ENCODE results near the gene CTRB2.

CTRB2 gene

DNA sequence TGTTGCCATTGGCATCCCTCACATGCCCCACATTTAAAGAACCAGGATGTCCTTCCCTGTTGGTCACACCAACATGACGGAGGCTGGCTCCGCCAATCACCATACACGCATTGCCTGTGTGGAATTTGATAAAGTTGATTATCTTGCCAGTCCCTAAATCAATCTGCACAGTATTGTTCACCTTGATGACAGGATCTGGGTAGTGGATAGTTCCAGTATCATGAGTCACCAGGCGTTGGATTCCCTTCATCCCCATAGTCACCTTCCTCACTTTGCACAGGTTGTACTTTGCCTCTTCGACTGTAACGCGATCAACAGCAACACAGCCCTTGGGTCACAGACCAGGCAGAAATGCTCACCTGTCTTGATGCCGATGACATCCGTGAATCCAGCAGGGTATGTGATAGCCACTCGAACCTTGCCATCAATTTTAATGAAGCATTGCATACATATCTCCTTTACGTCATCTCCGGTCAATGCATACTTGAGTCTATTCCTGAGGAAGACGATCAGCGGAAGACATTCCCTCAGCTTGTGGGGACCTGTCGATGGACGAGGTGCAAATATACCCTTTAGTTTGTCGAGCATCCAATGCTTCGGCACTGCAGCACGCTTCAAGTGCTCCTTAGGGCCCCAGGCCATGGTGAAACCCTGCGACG lies 14.2 kb downstream of the CTRB2 start:
- H3K36me3 Mint-ChIP-seq: no peaks in the 10 kb centered on the region
- peaks cover 8% of the 10 kb centered on the region for H3K27me3 Mint-ChIP-seq
- no peaks in the 10 kb centered on the region for H3K4me1 Mint-ChIP-seq (ENCODE audit: low read depth)
- H3K4me3 Mint-ChIP-seq: no peak overlapping the region
- H3K9me3 Mint-ChIP-seq (ENCODE audit: low read depth): no peaks in the 10 kb centered on the region
- H3K27ac Mint-ChIP-seq: no peak overlapping the region

DNA sequence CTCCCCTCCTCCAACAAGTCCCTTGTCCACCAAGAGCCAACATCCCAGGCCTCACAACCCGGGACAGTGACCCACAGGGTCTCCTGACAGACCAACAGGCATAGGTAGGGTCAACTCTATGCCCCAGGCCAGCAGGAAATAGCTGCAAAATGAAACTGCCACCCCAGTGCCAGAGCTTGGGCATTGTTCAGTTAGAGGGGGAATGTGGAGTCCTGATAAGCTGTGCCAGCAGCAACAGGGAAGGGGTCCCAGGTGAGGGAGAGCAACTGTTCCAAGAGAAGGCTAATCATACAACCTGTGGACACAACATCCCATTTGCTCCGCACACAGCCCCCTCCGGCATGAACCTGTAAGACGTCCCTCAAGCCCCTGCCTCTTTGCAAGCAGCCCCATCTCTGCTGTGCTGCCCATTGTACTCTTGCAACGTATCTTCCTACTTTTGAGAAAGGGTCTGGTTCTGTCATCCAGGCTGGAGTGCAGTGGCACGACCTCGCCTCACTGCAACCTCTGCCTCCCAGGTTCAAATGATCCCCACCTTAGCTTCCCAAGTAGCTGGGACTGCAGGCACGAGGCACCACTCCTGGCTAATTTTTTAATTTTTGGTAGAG lies 17.2 kb downstream of the CTRB2 start:
- Mint-ChIP-seq H3K4me3 (no peak overlapping the region), H3K36me3 (no peaks in the 10 kb centered on the region), H3K27ac (no peak overlapping the region), H3K4me1 (ENCODE audit: low read depth) (no peaks in the 10 kb centered on the region), H3K27me3 (peaks cover 3% of the 10 kb centered on the region), H3K9me3 (ENCODE audit: low read depth) (no peaks in the 10 kb centered on the region)

DNA sequence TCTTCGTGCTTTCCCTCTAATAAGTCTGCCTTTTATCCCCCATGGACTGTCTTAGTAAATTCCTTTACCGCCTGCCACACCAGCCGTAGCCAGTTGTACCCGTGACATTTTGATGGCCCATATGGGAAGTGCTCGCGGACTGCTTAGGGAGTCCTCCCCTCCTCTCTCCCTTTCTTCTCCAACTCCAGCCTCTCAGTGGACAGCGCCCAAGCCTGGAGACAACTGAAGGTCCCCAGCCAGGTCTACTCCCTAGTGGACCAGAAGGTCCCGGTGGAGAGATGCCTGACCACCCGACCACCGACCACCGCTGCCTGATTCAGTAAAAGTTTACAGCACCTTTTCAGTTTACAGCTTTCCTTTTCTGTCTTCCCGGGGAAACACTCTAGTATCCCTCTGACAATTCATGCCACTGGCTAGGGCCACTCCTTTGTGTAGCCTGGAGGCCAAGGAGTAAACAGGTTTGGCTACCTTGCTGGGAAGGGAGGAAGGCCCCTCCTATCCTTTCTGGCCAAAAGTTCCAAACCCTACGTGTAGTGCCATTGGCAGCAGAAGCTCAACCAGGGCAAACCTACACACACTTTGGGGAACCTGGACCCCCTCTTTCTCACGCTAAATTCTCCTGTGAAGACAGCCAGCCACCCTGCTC lies 18.0 kb downstream of the CTRB2 start:
- Mint-ChIP-seq H3K4me1 (ENCODE audit: low read depth) (no peaks in the 10 kb centered on the region), H3K27me3 (peaks cover 3% of the 10 kb centered on the region), H3K4me3 (no peak overlapping the region), H3K27ac (no peak overlapping the region), H3K36me3 (no peaks in the 10 kb centered on the region), H3K9me3 (ENCODE audit: low read depth) (no peaks in the 10 kb centered on the region)

DNA sequence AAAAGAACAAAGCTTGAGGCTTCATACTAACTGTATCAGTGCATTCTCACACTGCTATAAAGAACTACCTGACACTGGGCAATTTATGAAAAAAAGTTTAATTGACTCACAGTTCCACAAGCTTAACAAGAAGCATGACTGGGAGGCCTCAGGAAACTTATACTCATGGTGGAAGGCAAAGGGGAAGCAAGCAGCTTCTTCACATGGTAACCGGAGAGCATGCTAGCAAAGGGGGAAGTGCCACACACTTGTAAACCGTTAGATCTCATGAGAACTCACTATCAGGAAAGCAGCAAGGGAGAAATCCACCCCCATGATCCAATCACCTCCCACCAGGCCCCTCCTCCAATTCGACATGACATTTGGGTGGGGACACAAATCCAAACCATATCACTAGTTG lies 25.3 kb downstream of the CTRB2 start:
- H3K9me3 Mint-ChIP-seq (ENCODE audit: low read depth): peaks cover 15% of the 10 kb centered on the region
- no peaks in the 10 kb centered on the region for H3K4me1 Mint-ChIP-seq (ENCODE audit: low read depth)
- H3K36me3 Mint-ChIP-seq: peaks cover 3% of the 10 kb centered on the region
- no peak overlapping the region for H3K4me3 Mint-ChIP-seq
- no peak overlapping the region for H3K27ac Mint-ChIP-seq
- H3K27me3 Mint-ChIP-seq: no peaks in the 10 kb centered on the region

DNA sequence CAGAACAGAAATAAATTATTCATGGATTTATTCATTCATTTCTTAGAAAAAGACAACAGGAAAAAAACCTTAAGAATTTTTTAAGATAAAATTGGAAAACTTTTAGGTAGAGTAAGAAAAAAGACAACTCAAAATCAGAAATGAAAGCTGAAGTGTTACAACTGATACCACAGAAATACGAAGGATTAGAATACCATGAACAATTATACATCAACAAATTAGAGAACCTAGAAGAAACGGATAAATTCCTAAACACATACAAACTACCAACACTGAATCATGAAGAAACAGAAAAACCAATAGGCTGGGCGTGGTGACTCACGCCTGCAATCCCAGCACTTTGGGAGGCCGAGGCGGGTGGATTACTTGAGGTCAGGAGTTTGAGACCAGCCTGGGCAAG lies 27.8 kb downstream of the CTRB2 start:
- Mint-ChIP-seq H3K27ac (no peak overlapping the region), H3K4me3 (no peak overlapping the region), H3K4me1 (ENCODE audit: low read depth) (no peaks in the 10 kb centered on the region), H3K9me3 (ENCODE audit: low read depth) (peaks cover 24% of the 10 kb centered on the region), H3K36me3 (peaks cover 8% of the 10 kb centered on the region), H3K27me3 (no peaks in the 10 kb centered on the region)

DNA sequence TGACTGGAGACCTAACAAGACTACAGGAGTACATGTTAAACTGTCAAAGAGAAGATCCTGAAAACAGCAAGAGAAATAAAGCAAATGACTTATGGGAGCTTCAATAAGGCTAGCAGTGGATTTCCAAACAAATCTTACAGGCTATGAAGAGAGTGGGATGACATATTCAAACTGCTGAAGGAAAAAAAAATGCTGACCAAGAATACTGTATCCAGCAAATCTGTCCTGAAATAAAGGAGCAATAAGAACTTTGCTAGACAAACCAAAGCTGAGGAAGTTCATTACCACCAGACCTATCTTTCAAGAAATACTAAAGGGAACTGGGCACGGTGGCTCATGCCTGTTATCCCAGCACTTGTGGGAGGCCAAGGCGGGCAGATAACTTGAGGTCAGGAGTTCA lies 30.0 kb downstream of the CTRB2 start:
- Mint-ChIP-seq H3K4me3 (no peak overlapping the region), H3K27ac (no peak overlapping the region), H3K4me1 (ENCODE audit: low read depth) (no peaks in the 10 kb centered on the region), H3K9me3 (ENCODE audit: low read depth) (peaks cover 41% of the 10 kb centered on the region), H3K27me3 (no peaks in the 10 kb centered on the region), H3K36me3 (peaks cover 26% of the 10 kb centered on the region)

DNA sequence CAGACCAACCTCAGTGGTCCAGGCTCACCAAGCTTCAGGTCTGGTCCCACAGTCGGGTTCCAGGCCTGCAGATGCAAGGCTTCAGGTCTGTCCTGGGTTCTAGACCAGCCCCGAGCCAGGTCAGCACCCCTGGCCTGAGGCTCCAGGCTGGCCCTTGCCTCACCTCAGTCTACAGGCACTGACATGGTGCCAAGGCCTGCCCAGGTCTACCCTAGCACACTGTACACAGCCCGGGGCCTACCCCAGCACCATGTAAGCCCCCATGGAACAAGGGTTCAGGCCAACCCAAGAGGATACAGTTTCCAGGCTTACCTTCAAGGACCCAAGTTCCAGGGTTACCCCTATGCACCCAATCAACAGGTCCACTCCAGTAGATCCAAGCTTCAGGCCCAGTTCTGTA lies 31.9 kb downstream of the CTRB2 start:
- Mint-ChIP-seq H3K9me3 (ENCODE audit: low read depth) (peaks cover 47% of the 10 kb centered on the region), H3K4me3 (no peak overlapping the region), H3K27ac (no peak overlapping the region), H3K27me3 (no peaks in the 10 kb centered on the region), H3K4me1 (ENCODE audit: low read depth) (no peaks in the 10 kb centered on the region), H3K36me3 (peaks cover 41% of the 10 kb centered on the region)

DNA sequence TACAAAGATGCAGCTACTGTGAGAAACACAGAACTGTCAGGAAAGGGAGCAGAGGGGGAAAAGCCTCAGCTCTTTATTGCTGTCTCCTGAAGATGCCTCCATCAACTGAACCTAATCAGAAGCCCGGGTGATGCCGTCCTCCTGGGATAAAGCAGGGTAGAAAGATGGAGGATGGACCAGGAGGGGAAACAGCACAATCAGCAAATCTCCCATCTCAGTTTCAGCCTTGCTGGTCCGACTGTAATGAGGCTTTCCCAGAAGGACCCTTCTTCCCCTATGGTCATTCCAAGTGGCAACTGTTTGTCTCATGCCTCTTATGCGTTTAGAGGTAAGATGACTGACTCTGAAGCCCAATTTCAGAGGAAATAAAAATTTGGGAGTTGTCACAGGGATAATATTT lies 34.4 kb downstream of the CTRB2 start:
- Mint-ChIP-seq H3K4me3 (no peak overlapping the region), H3K27ac (no peak overlapping the region), H3K36me3 (peaks cover 63% of the 10 kb centered on the region), H3K27me3 (no peaks in the 10 kb centered on the region), H3K4me1 (ENCODE audit: low read depth) (no peaks in the 10 kb centered on the region), H3K9me3 (ENCODE audit: low read depth) (peaks cover 56% of the 10 kb centered on the region)

DNA sequence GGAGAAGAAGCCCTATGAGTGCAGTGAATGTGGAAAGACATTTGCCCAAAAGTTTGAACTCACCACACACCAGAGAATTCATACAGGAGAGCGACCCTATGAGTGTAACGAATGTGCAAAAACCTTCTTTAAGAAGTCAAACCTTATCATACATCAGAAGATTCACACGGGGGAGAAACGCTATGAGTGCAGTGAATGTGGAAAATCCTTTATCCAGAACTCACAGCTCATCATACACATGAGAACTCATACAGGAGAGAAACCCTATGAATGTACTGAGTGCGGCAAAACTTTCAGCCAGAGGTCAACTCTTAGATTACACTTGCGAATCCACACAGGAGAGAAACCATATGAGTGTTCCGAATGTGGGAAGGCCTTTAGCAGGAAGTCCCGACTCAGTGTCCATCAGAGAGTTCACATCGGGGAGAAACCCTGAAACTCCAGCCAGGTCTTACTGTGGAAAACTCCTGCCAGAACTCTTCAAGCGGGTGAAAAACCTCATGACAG lies 37.0 kb downstream of the CTRB2 start:
- H3K27ac Mint-ChIP-seq: no peak overlapping the region
- H3K36me3 Mint-ChIP-seq: peaks cover 70% of the 10 kb centered on the region
- peaks cover 40% of the 10 kb centered on the region for H3K9me3 Mint-ChIP-seq (ENCODE audit: low read depth)
- H3K4me3 Mint-ChIP-seq: no peak overlapping the region
- H3K27me3 Mint-ChIP-seq: no peaks in the 10 kb centered on the region
- H3K4me1 Mint-ChIP-seq (ENCODE audit: low read depth): no peaks in the 10 kb centered on the region

DNA sequence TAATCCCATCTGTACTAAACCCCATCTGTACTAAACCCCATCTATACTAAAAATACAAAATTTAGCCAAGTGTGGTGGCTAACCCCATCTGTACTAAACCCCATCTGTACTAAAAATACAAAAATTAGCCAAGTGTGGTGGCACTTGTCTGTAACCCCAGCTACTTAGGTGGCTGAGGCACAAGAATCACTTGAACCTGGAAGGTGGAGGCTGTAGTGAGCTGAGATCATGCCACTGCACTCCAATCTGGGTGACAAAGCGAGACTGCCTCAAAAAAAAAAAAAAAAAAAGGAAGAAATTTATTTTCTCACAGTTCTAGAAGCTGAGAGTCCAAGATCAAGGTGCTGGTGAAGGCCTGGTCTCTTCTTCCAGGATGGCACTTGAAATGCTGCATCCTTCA lies 46.6 kb downstream of the CTRB2 start:
- H3K4me3 Mint-ChIP-seq: no peak overlapping the region
- no peak overlapping the region for H3K27ac Mint-ChIP-seq

More for the DNA sequence above, 46.6 kb downstream of the CTRB2 start:
- Mint-ChIP-seq H3K27me3 (no peaks in the 10 kb centered on the region), H3K4me1 (ENCODE audit: low read depth) (peaks cover 2% of the 10 kb centered on the region), H3K9me3 (ENCODE audit: low read depth) (peaks cover 4% of the 10 kb centered on the region), H3K36me3 (peaks cover 30% of the 10 kb centered on the region)
